IMR-90 (cell line): ENCODE data around the gene VPS35L. TPM values are rescaled to one million over a fixed set of nuclear protein-coding genes. Genes with fewer than 3 reads are reported as not detected.

Experiments
- ATAC-seq: fragments of 200-7000 bp; cut with Tn5 transposase; 2 replicates; pipeline ENCODE4 v1.9.1; 2020; ENCODE audit warnings: low read depth, mild to moderate bottlenecking, moderate library complexity
- BruUV-seq: library from RNA; stranded (reverse); fragments of 400-500 nt; replicated peaks from 2 replicates; lab custom pipeline; 2021; lab: Mats Ljungman, UMichigan
- CTCF ChIA-PET: fragments of 300-600 bp; formaldehyde crosslinking; extraction: SDS; loops from one replicate; lab custom pipeline; 2021; ENCODE audit warnings: antibody characterized with exemption; lab: Yijun Ruan, JAX
- POLR2A ChIA-PET: fragments of 300-600 bp; sonication (Branson Sonifier 250); formaldehyde crosslinking; loops from one replicate; lab custom pipeline; 2022; ENCODE audit warnings: antibody characterized with exemption; ENCODE audit not compliant: unreplicated experiment; lab: Charles Lee
- DNase-seq: peaks from one replicate; pipeline ENCODE4 v3.0.0; 2013
- H2AFZ ChIP-seq: replicated peaks from 2 replicates; pipeline ENCODE3; 2013; ENCODE audit warnings: low read length, mild to moderate bottlenecking; ENCODE audit not compliant: poor library complexity
- H2AK5ac ChIP-seq: 2 replicates; pipeline ENCODE4 v1.6.1; 2013; ENCODE audit warnings: low read depth, low read length, inconsistent platforms
- H2AK9ac ChIP-seq: replicated peaks from 2 replicates; pipeline ENCODE3; 2013; ENCODE audit warnings: mild to moderate bottlenecking, low read depth, low read length, moderate library complexity; ENCODE audit not compliant: poor library complexity
- H2BK120ac ChIP-seq: 2 replicates; pipeline ENCODE4 v1.6.1; 2013; ENCODE audit warnings: low read depth, low read length, inconsistent platforms
- H2BK15ac ChIP-seq: 3 replicates; pipeline ENCODE4 v1.6.1; 2013; ENCODE audit warnings: low read depth, low read length, inconsistent platforms
- H2BK20ac ChIP-seq: 2 replicates; pipeline ENCODE4 v1.6.1; 2013; ENCODE audit warnings: low read depth, mild to moderate bottlenecking, inconsistent platforms, low read length, moderate library complexity
- H2BK5ac ChIP-seq: 2 replicates; pipeline ENCODE4 v1.6.1; 2013; ENCODE audit warnings: mild to moderate bottlenecking, low read depth, low read length, inconsistent platforms; ENCODE audit not compliant: poor library complexity, severe bottlenecking
- H3K14ac ChIP-seq: replicated peaks from 2 replicates; pipeline ENCODE4 v1.6.1; 2013; ENCODE audit warnings: low read depth, low read length, inconsistent platforms
- H3K18ac ChIP-seq: 2 replicates; pipeline ENCODE4 v1.6.1; 2013; ENCODE audit warnings: low read depth, low read length, control low read depth
- H3K23ac ChIP-seq: 2 replicates; pipeline ENCODE4 v1.6.1; 2013; ENCODE audit warnings: low read depth, low read length, inconsistent platforms
- H3K27ac ChIP-seq: 2 replicates; pipeline ENCODE4 v1.5.1; 2013; ENCODE audit warnings: mild to moderate bottlenecking, control low read depth, low read length; ENCODE audit not compliant: insufficient read depth
- H3K27me3 ChIP-seq: 2 replicates; pipeline ENCODE4 v1.6.1; 2013; ENCODE audit warnings: low read length; ENCODE audit not compliant: control insufficient read depth, insufficient read depth
- H3K36me3 ChIP-seq: 2 replicates; pipeline ENCODE4 v1.6.1; 2013; ENCODE audit warnings: low read length, mixed read lengths; ENCODE audit not compliant: control insufficient read depth, insufficient read depth
- H3K4ac ChIP-seq: 2 replicates; pipeline ENCODE4 v1.6.1; 2013; ENCODE audit warnings: low read depth, low read length, inconsistent platforms
- H3K4me1 ChIP-seq: 2 replicates; pipeline ENCODE4 v1.6.1; 2013; ENCODE audit warnings: low read length, mixed read lengths; ENCODE audit not compliant: control insufficient read depth, insufficient read depth
- H3K4me2 ChIP-seq: 2 replicates; pipeline ENCODE4 v1.6.1; 2013; ENCODE audit warnings: low read depth, mild to moderate bottlenecking, control low read depth, low read length, moderate library complexity
- H3K4me3 ChIP-seq: 2 replicates; pipeline ENCODE4 v1.5.1; 2013; ENCODE audit warnings: low read depth, mild to moderate bottlenecking, control low read depth, low read length, moderate library complexity; ENCODE audit not compliant: insufficient read depth
- H3K56ac ChIP-seq: 2 replicates; pipeline ENCODE4 v1.6.1; 2013; ENCODE audit warnings: low read length, inconsistent platforms; ENCODE audit not compliant: insufficient read depth; ENCODE audit errors: extremely low read depth
- H3K79me1 ChIP-seq, 2 experiments: 2 replicates each; pipeline ENCODE4 v1.6.1; 2013; ENCODE audit warnings: low read length in 2 of 2, inconsistent platforms in 1 of 2, low read depth in 1 of 2
- H3K9ac ChIP-seq: 2 replicates; pipeline ENCODE4 v1.6.1; 2013; ENCODE audit warnings: low read depth, low read length, control low read depth
- H3K9me1 ChIP-seq: 2 replicates; pipeline ENCODE4 v1.6.1; 2013; ENCODE audit warnings: low read length, inconsistent platforms; ENCODE audit not compliant: insufficient read depth
- H3K9me3 ChIP-seq: 2 replicates; pipeline ENCODE4 v1.6.1; 2013; ENCODE audit warnings: low read length; ENCODE audit not compliant: control insufficient read depth, insufficient read depth
- H4K20me1 ChIP-seq: 2 replicates; pipeline ENCODE4 v1.6.1; 2013; ENCODE audit warnings: low read length, inconsistent platforms; ENCODE audit not compliant: insufficient read depth
- H4K5ac ChIP-seq: 2 replicates; pipeline ENCODE4 v1.6.1; 2013; ENCODE audit warnings: mild to moderate bottlenecking, low read depth, low read length, control low read depth
- H4K8ac ChIP-seq, 2 experiments: 2 replicates each; pipeline ENCODE4 v1.6.1; 2013; ENCODE audit warnings: low read depth in 2 of 2, low read length in 2 of 2, control low read depth in 1 of 2, inconsistent platforms in 1 of 2
- H4K91ac ChIP-seq: 2 replicates; pipeline ENCODE4 v1.6.1; 2013; ENCODE audit warnings: low read depth, low read length, inconsistent platforms; ENCODE audit not compliant: insufficient read depth
- CHD1 ChIP-seq: IDR thresholded peaks from 2 replicates; pipeline ENCODE4 v1.6.1; 2012; ENCODE audit warnings: low read depth, low read length, improper control_type of control experiment
- MAFK ChIP-seq: IDR thresholded peaks from 2 replicates; pipeline ENCODE4 v1.6.1; 2012; ENCODE audit warnings: low read depth, low read length, improper control_type of control experiment
- NFE2L2 ChIP-seq: fragments of 150-350 bp; IDR thresholded peaks from 2 replicates; pipeline ENCODE4 v1.6.1; 2016; ENCODE audit warnings: low read depth, mild to moderate bottlenecking, low read length
- POLR2A ChIP-seq: IDR thresholded peaks from 2 replicates; pipeline ENCODE4 v1.6.1; 2012; ENCODE audit warnings: mild to moderate bottlenecking, low read depth, low read length
- RAD21 ChIP-seq: IDR thresholded peaks from 2 replicates; pipeline ENCODE4 v1.6.1; 2012; ENCODE audit warnings: low read length, improper control_type of control experiment
- SMC3 ChIP-seq: fragments of 150-350 bp; IDR thresholded peaks from 2 replicates; pipeline ENCODE4 v1.6.1; 2016; ENCODE audit warnings: low read depth, mild to moderate bottlenecking, antibody characterized with exemption, low read length, moderate library complexity
- WGBS, 2 experiments: methylation state at CpG; one replicate each; pipeline versions ENCODE4 v1.1.5 to v1.1.7; 2013; ENCODE audit warnings: missing lambda C conversion rate in 2 of 2; ENCODE audit not compliant: insufficient read length in 1 of 2; ENCODE audit errors: extremely low coverage in 2 of 2; 5-methylcytosine and 5-hydroxymethylcytosine counted together
- dilution Hi-C: fragments of 300-500 bp; cut with HindIII; formaldehyde crosslinking; loops from one replicate; pipeline ENCODE4 v1.14.3; 2018; ENCODE audit warnings: low sequenced_read_pairs; ENCODE audit not compliant: unreplicated experiment
- in situ Hi-C: fragments of 300-500 bp; cut with MboI; formaldehyde crosslinking; loops from 3 replicates; pipeline ENCODE4 v1.14.3; 2019; ENCODE audit warnings: low sequenced_read_pairs, inconsistent platforms, mixed read lengths
- intact Hi-C: fragments of 100-400 bp; cut with micrococcal nuclease; formaldehyde crosslinking; loops from 2 replicates; pipeline ENCODE4 v1.10.0; 2022
- polyA plus RNA-seq, 3 experiments: library from polyadenylated mRNA; depleted of rRNA; stranded (reverse); fragments of >200 nt; gene quantifications; 2 replicates each; pipeline ENCODE4 v1.2.3, GENCODE V29; 2012; ENCODE audit warnings: low replicate concordance in 1 of 3
- total RNA-seq: library from RNA; depleted of rRNA; stranded (reverse); fragments of >200 nt; gene quantifications from 2 replicates; pipeline ENCODE4 v1.2.3, GENCODE V29; 2012

The VPS35L gene
- total and polyA plus RNA-seq, 2 of the 4 experiments (the other 2 are of a cell fraction) = 28.0 to 40.1 TPM

- TF ChIP-seq RAD21 = no peak
- no peak for TF ChIP-seq POLR2A
Observed at GRCh38 chr16:19607616-19608280, 52.2 kb downstream of the VPS35L start (continued).

- Histone ChIP-seq H2AK9ac (no peak overlapping the region), H3K56ac (no peak overlapping the region), H4K8ac (no peak overlapping the region), H2BK20ac (no peak overlapping the region), H3K79me1 (no peaks in the 10 kb centered on the region), H3K36me3 (peaks cover 41% of the 10 kb centered on the region), H4K20me1 (no peaks in the 10 kb centered on the region), H2BK120ac (no peak overlapping the region), H2AK5ac (no peak overlapping the region), H2BK5ac (no peak overlapping the region), H3K4me2 (no peak overlapping the region), H3K27me3 (no peaks in the 10 kb centered on the region), H4K5ac (no peak overlapping the region), H3K9me3 (no peaks in the 10 kb centered on the region), H2BK15ac (no peak overlapping the region), H3K23ac (no peak overlapping the region), H3K14ac (no peak overlapping the region), H3K18ac (no peak overlapping the region), H3K4me1 (no peaks in the 10 kb centered on the region), H3K4me3 (no peak overlapping the region), H3K9ac (no peak overlapping the region), H3K4ac (no peak overlapping the region), H3K27ac (no peak overlapping the region), H2AFZ (no peak overlapping the region), H4K91ac (no peak overlapping the region), H3K9me1 (no peaks in the 10 kb centered on the region)
- no peak for ATAC-seq
- BruUV-seq = no TSS peak
- CTCF ChIA-PET = no interaction called here
- in situ Hi-C loops = loop anchor here (25.0 kb wide), 1 partner anchor 778 kb away; no protein-coding TSS in a partner anchor
- TF ChIP-seq NFE2L2 = peak; percentile 84
- TF ChIP-seq CHD1 = no peak
- peak; percentile 29; the same call in 1 of the 2 replicates for TF ChIP-seq MAFK
- TF ChIP-seq SMC3 = no peak
- intact Hi-C loops = loop anchor here (10.0 kb wide), 1 partner anchor 105 kb away; the partner anchor contains the start of genes IQCK and KNOP1
- POLR2A ChIA-PET = no interaction called here
- DNase-seq = no peak
- WGBS, 2 experiments = 60% methylated on average over 1 of the region's 5 CpGs; no CpG with 5 or more reads in 1 of the 2 experiments
- dilution Hi-C loops = loop anchor here (25.0 kb wide), 1 partner anchor 278 kb away; the partner anchor contains the start of gene GPRC5B
Observed at GRCh38 chr16:19609359-19609758, 53.9 kb downstream of the VPS35L start.
